Stimulated activated CD8-positive, alpha-beta memory T cell treated with anti-CD3 and anti-CD28 coated beads, Interleukin-15, amount 100 ng/mL, for 1 hour (primary cell): ENCODE results near the gene CALHM2.

Experiments used
- DNase-seq: peaks from one replicate; pipeline ENCODE4 v3.0.0-alpha.2; 2020; ENCODE audit warnings: low read depth

CALHM2 gene

GRCh38 chr10:103416436-103417147 is 35.6 kb downstream of the CALHM2 start:
- peak; percentile 45 for DNase-seq

GRCh38 chr10:103415581-103415980 is 36.6 kb downstream of the CALHM2 start:
- no peak for DNase-seq

- DNase-seq: no peak
Observed at GRCh38 chr10:103413564-103413963, 38.6 kb downstream of the CALHM2 start.

- no peak for DNase-seq
Observed at GRCh38 chr10:103397191-103397825, 54.9 kb downstream of the CALHM2 start.

GRCh38 chr10:103396789-103397087 is 55.4 kb downstream of the CALHM2 start:
- no peak for DNase-seq
